PFSK-1 (cell line): ENCODE measurements around the gene BTLA.

Source experiments
- FOXP2 ChIP-seq: optimal IDR thresholded peaks from 2 replicates; pipeline ENCODE3; 2011; ENCODE audit warnings: borderline replicate concordance, control low read depth, inconsistent platforms; ENCODE audit not compliant: insufficient read depth; ENCODE audit errors: extremely low read length, extremely low read depth
- POLR2AphosphoS5 ChIP-seq: IDR thresholded peaks from 2 replicates; pipeline ENCODE4 v1.6.1; 2012; ENCODE audit warnings: low read depth, mild to moderate bottlenecking, control low read depth, low read length, moderate library complexity
- REST ChIP-seq, 2 experiments: IDR thresholded peaks; 2 replicates each; pipeline versions ENCODE4 v1.6.1 to v1.8.0; 2011 to 2012; ENCODE audit warnings: low read depth in 2 of 2, low read length in 2 of 2, control low read depth in 1 of 2, inconsistent platforms in 1 of 2, mild to moderate bottlenecking in 1 of 2, moderate library complexity in 1 of 2; ENCODE audit not compliant: insufficient read depth in 1 of 2
- SIN3A ChIP-seq: IDR thresholded peaks from 2 replicates; pipeline ENCODE4 v1.6.1; 2012; ENCODE audit warnings: mild to moderate bottlenecking, low read length, moderate library complexity, borderline replicate concordance; ENCODE audit not compliant: insufficient read depth
- TAF1 ChIP-seq: IDR thresholded peaks from 2 replicates; pipeline ENCODE4 v1.6.1; 2012; ENCODE audit warnings: low read length, control low read depth, borderline replicate concordance; ENCODE audit not compliant: insufficient read depth

BTLA gene

GRCh38 chr3:112474796-112475195, 24.5 kb downstream of the BTLA start:
- TF ChIP-seq FOXP2 (no peak), REST (IDR thresholded peaks at IDR 0.05; ENCODE audit: insufficient read depth in 1 of 2, low read depth in 2 of 2, low read length in 2 of 2) (no peak), TAF1 (no peak), SIN3A (no peak), POLR2AphosphoS5 (no peak)

GRCh38 chr3:112472691-112473090, 26.6 kb downstream of the BTLA start:
- TF ChIP-seq SIN3A (no peak), REST (IDR thresholded peaks at IDR 0.05; ENCODE audit: insufficient read depth in 1 of 2, low read depth in 2 of 2, low read length in 2 of 2) (no peak), FOXP2 (no peak), TAF1 (no peak)

GRCh38 chr3:112471596-112472325, 27.5 kb downstream of the BTLA start:
- TF ChIP-seq SIN3A, result no peak
- no peak for TF ChIP-seq POLR2AphosphoS5
- TF ChIP-seq REST (IDR thresholded peaks at IDR 0.05; ENCODE audit: insufficient read depth in 1 of 2, low read depth in 2 of 2, low read length in 2 of 2), result no peak
- no peak for TF ChIP-seq FOXP2

- TF ChIP-seq POLR2AphosphoS5, result no peak
- no peak for TF ChIP-seq FOXP2
- TF ChIP-seq SIN3A, result no peak
- no peak for TF ChIP-seq TAF1
Measured at GRCh38 chr3:112470788-112471187, 28.5 kb downstream of the BTLA start.

- no peak for TF ChIP-seq SIN3A
- TF ChIP-seq FOXP2, result no peak
- no peak for TF ChIP-seq POLR2AphosphoS5
- no peak for TF ChIP-seq REST (IDR thresholded peaks at IDR 0.05; ENCODE audit: insufficient read depth in 1 of 2, low read depth in 2 of 2, low read length in 2 of 2)
- no peak for TF ChIP-seq TAF1
Measured at GRCh38 chr3:112469671-112470070, 29.6 kb downstream of the BTLA start.
